GM23338 (cell line): ENCODE data around the gene BAIAP2. TPM values are rescaled to one million over a fixed set of nuclear protein-coding genes. Genes with fewer than 3 reads are reported as not detected.

ENCODE experiments used
- ATAC-seq: fragments of 200-7000 bp; cut with Tn5 transposase; 3 replicates; pipeline ENCODE4 v1.9.1; 2020
- DNase-seq: peaks from one replicate; pipeline ENCODE4 v3.0.0-alpha.2; 2015; ENCODE audit warnings: low spot score
- H2AFZ ChIP-seq: fragments of 200-600 bp; sonication (generic); 2 replicates; pipeline ENCODE4 v1.8.0; 2016; ENCODE audit warnings: antibody characterized with exemption, mild to moderate bottlenecking, moderate library complexity
- H3F3A ChIP-seq: fragments of 200-600 bp; sonication (generic); replicated peaks from 2 replicates; pipeline ENCODE4 v1.8.0; 2017; ENCODE audit warnings: antibody characterized with exemption, mixed run types, low read depth
- H3K27ac ChIP-seq: fragments of 200-600 bp; sonication (generic); 2 replicates; pipeline ENCODE4 v1.6.1; 2016; ENCODE audit warnings: low read depth
- H3K27me3 ChIP-seq: fragments of 200-600 bp; sonication (generic); 2 replicates; pipeline ENCODE4 v1.8.0; 2016; ENCODE audit warnings: mild to moderate bottlenecking, mixed run types, moderate library complexity; ENCODE audit not compliant: insufficient read depth
- H3K36me3 ChIP-seq: fragments of 200-600 bp; sonication (generic); 2 replicates; pipeline ENCODE4 v1.8.0; 2016; ENCODE audit warnings: mild to moderate bottlenecking; ENCODE audit not compliant: insufficient read depth
- H3K4me1 ChIP-seq: fragments of 200-600 bp; sonication (generic); 2 replicates; pipeline ENCODE4 v1.8.0; 2016; ENCODE audit warnings: mild to moderate bottlenecking, moderate library complexity; ENCODE audit not compliant: insufficient read depth
- H3K4me2 ChIP-seq: fragments of 200-600 bp; sonication (generic); 2 replicates; pipeline ENCODE4 v1.7.1; 2017; ENCODE audit warnings: mixed run types
- H3K4me3 ChIP-seq: fragments of 200-600 bp; sonication (generic); 2 replicates; pipeline ENCODE4 v1.6.1; 2016; ENCODE audit warnings: mixed run types
- H3K79me2 ChIP-seq: fragments of 200-600 bp; sonication (generic); replicated peaks from 2 replicates; pipeline ENCODE4 v1.8.0; 2017; ENCODE audit warnings: mild to moderate bottlenecking; ENCODE audit not compliant: insufficient read depth
- H3K9me2 ChIP-seq: fragments of 200-600 bp; sonication (generic); 2 replicates; pipeline ENCODE4 v1.8.0; 2017; ENCODE audit not compliant: insufficient read depth
- H4K20me1 ChIP-seq: fragments of 200-600 bp; sonication (generic); replicated peaks from 2 replicates; pipeline ENCODE4 v1.8.0; 2017; ENCODE audit warnings: mild to moderate bottlenecking; ENCODE audit not compliant: insufficient read depth
- H3K27ac Mint-ChIP-seq: 2 replicates; pipeline ENCODE4 v1.8.0; 2020; ENCODE audit warnings: inconsistent platforms, mild to moderate bottlenecking, moderate library complexity, mixed read lengths
- H3K27me3 Mint-ChIP-seq: 3 replicates; pipeline ENCODE4 v1.8.0; 2022; ENCODE audit warnings: low read depth, mild to moderate bottlenecking, moderate library complexity, mixed read lengths, inconsistent platforms; ENCODE audit not compliant: insufficient read depth, poor library complexity
- H3K36me3 Mint-ChIP-seq: 3 replicates; pipeline ENCODE4 v1.8.0; 2021; ENCODE audit warnings: low read depth, mild to moderate bottlenecking, inconsistent platforms, moderate library complexity, mixed read lengths
- H3K4me1 Mint-ChIP-seq: 3 replicates; pipeline ENCODE4 v1.8.0; 2020; ENCODE audit warnings: mild to moderate bottlenecking, inconsistent platforms, mixed read lengths
- H3K4me3 Mint-ChIP-seq: 3 replicates; pipeline ENCODE4 v1.8.0; 2021; ENCODE audit warnings: moderate library complexity, mild to moderate bottlenecking, inconsistent platforms, mixed read lengths
- H3K9me3 Mint-ChIP-seq: 3 replicates; pipeline ENCODE4 v1.8.0; 2020; ENCODE audit warnings: moderate library complexity, mild to moderate bottlenecking, inconsistent platforms, mixed read lengths
- EZH2 ChIP-seq: fragments of 200-600 bp; sonication (generic); IDR thresholded peaks from one replicate; pipeline ENCODE4 v1.8.0; 2017; ENCODE audit warnings: antibody characterized with exemption, mild to moderate bottlenecking, low read depth; ENCODE audit not compliant: unreplicated experiment
- EZH2phosphoT487 ChIP-seq: fragments of 200-600 bp; sonication (generic); IDR thresholded peaks from one replicate; pipeline ENCODE4 v1.8.1; 2018; ENCODE audit warnings: antibody characterized with exemption; ENCODE audit not compliant: unreplicated experiment
- JUNB ChIP-seq: IDR thresholded peaks from one replicate; pipeline ENCODE4 v1.6.1; 2016; ENCODE audit warnings: antibody characterized with exemption; ENCODE audit not compliant: unreplicated experiment
- POLR2AphosphoS5 ChIP-seq: IDR thresholded peaks from 2 replicates; pipeline ENCODE4 v1.6.1; 2016; ENCODE audit warnings: antibody characterized with exemption, low read depth
- ZNF114 ChIP-seq: fragments of 250-450 bp; sonication (Bioruptor Pico); IDR thresholded peaks from 2 replicates; pipeline ENCODE4 v1.5.0; 2020; ENCODE audit warnings: mild to moderate bottlenecking, moderate library complexity
- polyA plus RNA-seq: library from polyadenylated mRNA; unstranded; fragments of >200 nt; fragmentation: Nextera tagmentation; extraction: Ambion mirVana; gene quantifications from 2 replicates; pipeline ENCODE4 v1.2.1, GENCODE V29; 2016
- total RNA-seq: library from RNA; depleted of rRNA; stranded (reverse); fragments of >200 nt; shearing (Covaris generic); gene quantifications from 2 replicates; pipeline ENCODE4 v1.2.3, GENCODE V29; 2014
- TF ChIP-seq, protein P1 (sequence below): fragments of 250-450 bp; sonication (Bioruptor Pico); IDR thresholded peaks from 2 replicates; pipeline ENCODE4 v1.5.0; 2020; ENCODE audit warnings: mild to moderate bottlenecking, moderate library complexity
- TF ChIP-seq, protein P2 (sequence below), 2 experiments: fragments of 200-600 bp in 1 of 2; sonication (generic) in 1 of 2; conservative IDR thresholded peaks; 2 replicates each; pipeline versions ENCODE4 v1.5.1 to v1.6.1; 2016 to 2017; ENCODE audit warnings: antibody characterized with exemption in 2 of 2, low read depth in 2 of 2, mild to moderate bottlenecking in 2 of 2, moderate library complexity in 1 of 2
- TF ChIP-seq, protein P3 (sequence below): IDR thresholded peaks from one replicate; pipeline ENCODE4 v1.6.1; 2018; ENCODE audit warnings: antibody characterized with exemption; ENCODE audit not compliant: unreplicated experiment
- TF ChIP-seq, protein P4 (sequence below): IDR thresholded peaks from 2 replicates; pipeline ENCODE4 v1.6.1; 2016; ENCODE audit warnings: antibody characterized with exemption

The BAIAP2 gene
- total and polyA plus RNA-seq, 2 experiments from 2014 or later = 21.7 to 22.7 TPM

DNA sequence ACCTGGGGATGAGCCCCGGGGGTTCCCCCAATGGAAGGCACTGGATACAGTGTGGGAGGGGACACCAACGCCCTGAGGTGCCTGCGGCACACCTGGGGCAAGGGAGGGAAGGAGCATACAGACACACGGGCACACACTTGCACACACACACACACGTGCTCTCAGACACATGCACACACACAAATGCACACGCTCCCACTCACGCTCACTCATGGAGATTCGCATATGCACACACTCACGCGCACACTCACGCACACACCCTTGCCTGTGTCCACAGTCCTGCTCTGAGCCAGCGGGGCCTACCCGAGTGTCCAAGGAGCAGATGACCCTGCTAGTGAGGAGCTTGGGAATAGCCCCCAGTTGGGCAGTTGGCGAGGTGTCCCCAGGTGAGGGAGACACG, 113.6 kb downstream of the BAIAP2 start (continued):
- TF ChIP-seq, protein P1, sequence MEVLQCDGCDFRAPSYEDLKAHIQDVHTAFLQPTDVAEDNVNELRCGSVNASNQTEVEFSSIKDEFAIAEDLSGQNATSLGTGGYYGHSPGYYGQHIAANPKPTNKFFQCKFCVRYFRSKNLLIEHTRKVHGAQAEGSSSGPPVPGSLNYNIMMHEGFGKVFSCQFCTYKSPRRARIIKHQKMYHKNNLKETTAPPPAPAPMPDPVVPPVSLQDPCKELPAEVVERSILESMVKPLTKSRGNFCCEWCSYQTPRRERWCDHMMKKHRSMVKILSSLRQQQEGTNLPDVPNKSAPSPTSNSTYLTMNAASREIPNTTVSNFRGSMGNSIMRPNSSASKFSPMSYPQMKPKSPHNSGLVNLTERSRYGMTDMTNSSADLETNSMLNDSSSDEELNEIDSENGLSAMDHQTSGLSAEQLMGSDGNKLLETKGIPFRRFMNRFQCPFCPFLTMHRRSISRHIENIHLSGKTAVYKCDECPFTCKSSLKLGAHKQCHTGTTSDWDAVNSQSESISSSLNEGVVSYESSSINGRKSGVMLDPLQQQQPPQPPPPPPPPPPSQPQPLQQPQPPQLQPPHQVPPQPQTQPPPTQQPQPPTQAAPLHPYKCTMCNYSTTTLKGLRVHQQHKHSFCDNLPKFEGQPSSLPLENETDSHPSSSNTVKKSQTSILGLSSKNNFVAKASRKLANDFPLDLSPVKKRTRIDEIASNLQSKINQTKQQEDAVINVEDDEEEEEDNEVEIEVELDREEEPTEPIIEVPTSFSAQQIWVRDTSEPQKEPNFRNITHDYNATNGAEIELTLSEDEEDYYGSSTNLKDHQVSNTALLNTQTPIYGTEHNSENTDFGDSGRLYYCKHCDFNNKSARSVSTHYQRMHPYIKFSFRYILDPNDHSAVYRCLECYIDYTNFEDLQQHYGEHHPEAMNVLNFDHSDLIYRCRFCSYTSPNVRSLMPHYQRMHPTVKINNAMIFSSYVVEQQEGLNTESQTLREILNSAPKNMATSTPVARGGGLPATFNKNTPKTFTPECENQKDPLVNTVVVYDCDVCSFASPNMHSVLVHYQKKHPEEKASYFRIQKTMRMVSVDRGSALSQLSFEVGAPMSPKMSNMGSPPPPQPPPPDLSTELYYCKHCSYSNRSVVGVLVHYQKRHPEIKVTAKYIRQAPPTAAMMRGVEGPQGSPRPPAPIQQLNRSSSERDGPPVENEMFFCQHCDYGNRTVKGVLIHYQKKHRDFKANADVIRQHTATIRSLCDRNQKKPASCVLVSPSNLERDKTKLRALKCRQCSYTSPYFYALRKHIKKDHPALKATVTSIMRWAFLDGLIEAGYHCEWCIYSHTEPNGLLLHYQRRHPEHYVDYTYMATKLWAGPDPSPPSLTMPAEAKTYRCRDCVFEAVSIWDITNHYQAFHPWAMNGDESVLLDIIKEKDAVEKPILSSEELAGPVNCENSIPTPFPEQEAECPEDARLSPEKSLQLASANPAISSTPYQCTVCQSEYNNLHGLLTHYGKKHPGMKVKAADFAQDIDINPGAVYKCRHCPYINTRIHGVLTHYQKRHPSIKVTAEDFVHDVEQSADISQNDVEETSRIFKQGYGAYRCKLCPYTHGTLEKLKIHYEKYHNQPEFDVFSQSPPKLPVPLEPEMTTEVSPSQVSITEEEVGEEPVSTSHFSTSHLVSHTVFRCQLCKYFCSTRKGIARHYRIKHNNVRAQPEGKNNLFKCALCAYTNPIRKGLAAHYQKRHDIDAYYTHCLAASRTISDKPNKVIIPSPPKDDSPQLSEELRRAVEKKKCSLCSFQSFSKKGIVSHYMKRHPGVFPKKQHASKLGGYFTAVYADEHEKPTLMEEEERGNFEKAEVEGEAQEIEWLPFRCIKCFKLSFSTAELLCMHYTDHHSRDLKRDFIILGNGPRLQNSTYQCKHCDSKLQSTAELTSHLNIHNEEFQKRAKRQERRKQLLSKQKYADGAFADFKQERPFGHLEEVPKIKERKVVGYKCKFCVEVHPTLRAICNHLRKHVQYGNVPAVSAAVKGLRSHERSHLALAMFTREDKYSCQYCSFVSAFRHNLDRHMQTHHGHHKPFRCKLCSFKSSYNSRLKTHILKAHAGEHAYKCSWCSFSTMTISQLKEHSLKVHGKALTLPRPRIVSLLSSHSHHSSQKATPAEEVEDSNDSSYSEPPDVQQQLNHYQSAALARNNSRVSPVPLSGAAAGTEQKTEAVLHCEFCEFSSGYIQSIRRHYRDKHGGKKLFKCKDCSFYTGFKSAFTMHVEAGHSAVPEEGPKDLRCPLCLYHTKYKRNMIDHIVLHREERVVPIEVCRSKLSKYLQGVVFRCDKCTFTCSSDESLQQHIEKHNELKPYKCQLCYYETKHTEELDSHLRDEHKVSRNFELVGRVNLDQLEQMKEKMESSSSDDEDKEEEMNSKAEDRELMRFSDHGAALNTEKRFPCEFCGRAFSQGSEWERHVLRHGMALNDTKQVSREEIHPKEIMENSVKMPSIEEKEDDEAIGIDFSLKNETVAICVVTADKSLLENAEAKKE = no peak
- TF ChIP-seq, protein P2, sequence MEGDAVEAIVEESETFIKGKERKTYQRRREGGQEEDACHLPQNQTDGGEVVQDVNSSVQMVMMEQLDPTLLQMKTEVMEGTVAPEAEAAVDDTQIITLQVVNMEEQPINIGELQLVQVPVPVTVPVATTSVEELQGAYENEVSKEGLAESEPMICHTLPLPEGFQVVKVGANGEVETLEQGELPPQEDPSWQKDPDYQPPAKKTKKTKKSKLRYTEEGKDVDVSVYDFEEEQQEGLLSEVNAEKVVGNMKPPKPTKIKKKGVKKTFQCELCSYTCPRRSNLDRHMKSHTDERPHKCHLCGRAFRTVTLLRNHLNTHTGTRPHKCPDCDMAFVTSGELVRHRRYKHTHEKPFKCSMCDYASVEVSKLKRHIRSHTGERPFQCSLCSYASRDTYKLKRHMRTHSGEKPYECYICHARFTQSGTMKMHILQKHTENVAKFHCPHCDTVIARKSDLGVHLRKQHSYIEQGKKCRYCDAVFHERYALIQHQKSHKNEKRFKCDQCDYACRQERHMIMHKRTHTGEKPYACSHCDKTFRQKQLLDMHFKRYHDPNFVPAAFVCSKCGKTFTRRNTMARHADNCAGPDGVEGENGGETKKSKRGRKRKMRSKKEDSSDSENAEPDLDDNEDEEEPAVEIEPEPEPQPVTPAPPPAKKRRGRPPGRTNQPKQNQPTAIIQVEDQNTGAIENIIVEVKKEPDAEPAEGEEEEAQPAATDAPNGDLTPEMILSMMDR (conservative IDR thresholded peaks at IDR 0.05; ENCODE audit: low read depth in 2 of 2) = no peak
- TF ChIP-seq EZH2 = no peak

DNA sequence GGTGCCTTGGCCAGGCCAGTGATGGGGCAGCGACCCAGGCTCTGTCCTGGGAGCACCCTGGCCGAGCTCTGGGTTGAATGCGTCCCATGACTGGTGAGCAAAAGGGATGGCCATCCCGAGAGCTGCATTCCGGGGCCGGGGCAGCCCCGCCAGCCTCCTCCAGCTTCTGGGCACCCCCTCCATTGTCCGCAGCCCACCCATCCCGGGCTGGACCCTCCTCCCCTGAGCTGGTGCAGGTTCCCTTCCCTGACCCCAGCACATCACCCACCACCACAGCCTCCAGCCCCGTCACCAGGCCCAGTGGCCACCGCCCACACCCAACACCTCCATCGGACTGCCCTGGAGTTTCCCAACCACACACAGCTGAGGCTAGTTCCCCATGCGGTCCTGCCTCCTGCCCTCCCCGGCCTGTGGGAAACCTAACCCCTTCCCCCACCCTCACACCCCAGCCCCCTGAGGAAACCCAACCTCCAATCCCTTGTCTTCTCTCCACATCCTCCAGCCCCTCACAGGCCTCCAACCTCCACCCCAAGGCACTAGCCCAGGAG, 114.1 kb downstream of the BAIAP2 start:
- peaks cover 8% of the 10 kb centered on the region for H3K27me3 Mint-ChIP-seq
- Histone ChIP-seq H3K27ac (no peak overlapping the region), H3F3A (no peaks in the 10 kb centered on the region), H3K4me2 (no peak overlapping the region), H3K27me3 (no peaks in the 10 kb centered on the region), H4K20me1 (0 out of 2 replicates have a peak, but pooled peaks cover 2% of the 10 kb centered on the region), H3K36me3 (no peaks in the 10 kb centered on the region), H3K79me2 (no peaks in the 10 kb centered on the region), H3K4me3 (no peak overlapping the region), H3K4me1 (no peaks in the 10 kb centered on the region), H3K9me2 (no peaks in the 10 kb centered on the region), H2AFZ (no peak overlapping the region)
- no peak overlapping the region for H3K27ac Mint-ChIP-seq
- ATAC-seq (no peak; the same call in 2 of the 3 replicates), DNase-seq (no peak)
- no peak overlapping the region for H3K4me3 Mint-ChIP-seq
- H3K4me1 Mint-ChIP-seq = no peaks in the 10 kb centered on the region
- H3K36me3 Mint-ChIP-seq = no peaks in the 10 kb centered on the region
- peaks cover 3% of the 10 kb centered on the region; the same call in 1 of the 3 replicates for H3K9me3 Mint-ChIP-seq
- TF ChIP-seq, protein P3, sequence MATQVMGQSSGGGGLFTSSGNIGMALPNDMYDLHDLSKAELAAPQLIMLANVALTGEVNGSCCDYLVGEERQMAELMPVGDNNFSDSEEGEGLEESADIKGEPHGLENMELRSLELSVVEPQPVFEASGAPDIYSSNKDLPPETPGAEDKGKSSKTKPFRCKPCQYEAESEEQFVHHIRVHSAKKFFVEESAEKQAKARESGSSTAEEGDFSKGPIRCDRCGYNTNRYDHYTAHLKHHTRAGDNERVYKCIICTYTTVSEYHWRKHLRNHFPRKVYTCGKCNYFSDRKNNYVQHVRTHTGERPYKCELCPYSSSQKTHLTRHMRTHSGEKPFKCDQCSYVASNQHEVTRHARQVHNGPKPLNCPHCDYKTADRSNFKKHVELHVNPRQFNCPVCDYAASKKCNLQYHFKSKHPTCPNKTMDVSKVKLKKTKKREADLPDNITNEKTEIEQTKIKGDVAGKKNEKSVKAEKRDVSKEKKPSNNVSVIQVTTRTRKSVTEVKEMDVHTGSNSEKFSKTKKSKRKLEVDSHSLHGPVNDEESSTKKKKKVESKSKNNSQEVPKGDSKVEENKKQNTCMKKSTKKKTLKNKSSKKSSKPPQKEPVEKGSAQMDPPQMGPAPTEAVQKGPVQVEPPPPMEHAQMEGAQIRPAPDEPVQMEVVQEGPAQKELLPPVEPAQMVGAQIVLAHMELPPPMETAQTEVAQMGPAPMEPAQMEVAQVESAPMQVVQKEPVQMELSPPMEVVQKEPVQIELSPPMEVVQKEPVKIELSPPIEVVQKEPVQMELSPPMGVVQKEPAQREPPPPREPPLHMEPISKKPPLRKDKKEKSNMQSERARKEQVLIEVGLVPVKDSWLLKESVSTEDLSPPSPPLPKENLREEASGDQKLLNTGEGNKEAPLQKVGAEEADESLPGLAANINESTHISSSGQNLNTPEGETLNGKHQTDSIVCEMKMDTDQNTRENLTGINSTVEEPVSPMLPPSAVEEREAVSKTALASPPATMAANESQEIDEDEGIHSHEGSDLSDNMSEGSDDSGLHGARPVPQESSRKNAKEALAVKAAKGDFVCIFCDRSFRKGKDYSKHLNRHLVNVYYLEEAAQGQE = no peak
- TF ChIP-seq POLR2AphosphoS5 (no peak), EZH2phosphoT487 (no peak), JUNB (no peak), ZNF114 (CRISPR knock-in tag) (no peak)
- TF ChIP-seq, protein P4, sequence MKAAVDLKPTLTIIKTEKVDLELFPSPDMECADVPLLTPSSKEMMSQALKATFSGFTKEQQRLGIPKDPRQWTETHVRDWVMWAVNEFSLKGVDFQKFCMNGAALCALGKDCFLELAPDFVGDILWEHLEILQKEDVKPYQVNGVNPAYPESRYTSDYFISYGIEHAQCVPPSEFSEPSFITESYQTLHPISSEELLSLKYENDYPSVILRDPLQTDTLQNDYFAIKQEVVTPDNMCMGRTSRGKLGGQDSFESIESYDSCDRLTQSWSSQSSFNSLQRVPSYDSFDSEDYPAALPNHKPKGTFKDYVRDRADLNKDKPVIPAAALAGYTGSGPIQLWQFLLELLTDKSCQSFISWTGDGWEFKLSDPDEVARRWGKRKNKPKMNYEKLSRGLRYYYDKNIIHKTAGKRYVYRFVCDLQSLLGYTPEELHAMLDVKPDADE = no peak
